HL-60 (cell line): ENCODE measurements around the gene LEUTX.

ENCODE experiments used
- DNase-seq, 2 experiments: peaks; one replicate each; pipeline ENCODE4 v3.0.0-alpha.2; 2010 to 2020; ENCODE audit warnings: low read depth in 1 of 2, low spot score in 1 of 2
- H3K27ac ChIP-seq: fragments of 250-450 bp; sonication (Bioruptor Pico); replicated peaks from 2 replicates; pipeline ENCODE4 v1.5.1; 2020; ENCODE audit warnings: mild to moderate bottlenecking, moderate library complexity
- H3K27me3 ChIP-seq: fragments of 250-450 bp; sonication (Bioruptor Pico); 2 replicates; pipeline ENCODE4 v1.5.1; 2021; ENCODE audit warnings: mild to moderate bottlenecking, moderate library complexity; ENCODE audit not compliant: insufficient read depth, poor library complexity, severe bottlenecking
- H3K4me3 ChIP-seq: replicated peaks from 2 replicates; pipeline ENCODE4 v1.5.1; 2011; ENCODE audit warnings: mild to moderate bottlenecking, control low read depth, low read length; ENCODE audit not compliant: insufficient read depth
- GABPA ChIP-seq: IDR thresholded peaks from 2 replicates; pipeline ENCODE4 v1.6.1; 2012; ENCODE audit warnings: low read depth
- POLR2AphosphoS5 ChIP-seq: IDR thresholded peaks from 2 replicates; pipeline ENCODE4 v1.6.1; 2012; ENCODE audit warnings: low read depth
- REST ChIP-seq: IDR thresholded peaks from 2 replicates; pipeline ENCODE4 v1.6.1; 2012; ENCODE audit warnings: low read depth; ENCODE audit not compliant: insufficient replicate concordance
- SPI1 ChIP-seq: IDR thresholded peaks from 2 replicates; pipeline ENCODE4 v1.6.1; 2012; ENCODE audit warnings: low read depth, mild to moderate bottlenecking, borderline replicate concordance
- TF ChIP-seq, protein P1 (sequence below): IDR thresholded peaks from one replicate; pipeline ENCODE4 v1.5.1; 2011; ENCODE audit warnings: low read length, control low read depth, inconsistent platforms; ENCODE audit not compliant: insufficient read depth

Gene LEUTX

GRCh38 chr19:39745643-39746042 lies 33.0 kb upstream of the LEUTX start:
- TF ChIP-seq POLR2AphosphoS5 (no peak), REST (no peak), SPI1 (peak; percentile 74; the same call in 1 of the 2 replicates), GABPA (no peak)
- TF ChIP-seq, protein P1, sequence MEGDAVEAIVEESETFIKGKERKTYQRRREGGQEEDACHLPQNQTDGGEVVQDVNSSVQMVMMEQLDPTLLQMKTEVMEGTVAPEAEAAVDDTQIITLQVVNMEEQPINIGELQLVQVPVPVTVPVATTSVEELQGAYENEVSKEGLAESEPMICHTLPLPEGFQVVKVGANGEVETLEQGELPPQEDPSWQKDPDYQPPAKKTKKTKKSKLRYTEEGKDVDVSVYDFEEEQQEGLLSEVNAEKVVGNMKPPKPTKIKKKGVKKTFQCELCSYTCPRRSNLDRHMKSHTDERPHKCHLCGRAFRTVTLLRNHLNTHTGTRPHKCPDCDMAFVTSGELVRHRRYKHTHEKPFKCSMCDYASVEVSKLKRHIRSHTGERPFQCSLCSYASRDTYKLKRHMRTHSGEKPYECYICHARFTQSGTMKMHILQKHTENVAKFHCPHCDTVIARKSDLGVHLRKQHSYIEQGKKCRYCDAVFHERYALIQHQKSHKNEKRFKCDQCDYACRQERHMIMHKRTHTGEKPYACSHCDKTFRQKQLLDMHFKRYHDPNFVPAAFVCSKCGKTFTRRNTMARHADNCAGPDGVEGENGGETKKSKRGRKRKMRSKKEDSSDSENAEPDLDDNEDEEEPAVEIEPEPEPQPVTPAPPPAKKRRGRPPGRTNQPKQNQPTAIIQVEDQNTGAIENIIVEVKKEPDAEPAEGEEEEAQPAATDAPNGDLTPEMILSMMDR, result no peak
- Histone ChIP-seq H3K27me3 (peaks cover 3% of the 10 kb centered on the region), H3K27ac (no peak overlapping the region), H3K4me3 (no peak overlapping the region)
- peak in 1 of 2 experiments; percentile 22 for DNase-seq

DNA sequence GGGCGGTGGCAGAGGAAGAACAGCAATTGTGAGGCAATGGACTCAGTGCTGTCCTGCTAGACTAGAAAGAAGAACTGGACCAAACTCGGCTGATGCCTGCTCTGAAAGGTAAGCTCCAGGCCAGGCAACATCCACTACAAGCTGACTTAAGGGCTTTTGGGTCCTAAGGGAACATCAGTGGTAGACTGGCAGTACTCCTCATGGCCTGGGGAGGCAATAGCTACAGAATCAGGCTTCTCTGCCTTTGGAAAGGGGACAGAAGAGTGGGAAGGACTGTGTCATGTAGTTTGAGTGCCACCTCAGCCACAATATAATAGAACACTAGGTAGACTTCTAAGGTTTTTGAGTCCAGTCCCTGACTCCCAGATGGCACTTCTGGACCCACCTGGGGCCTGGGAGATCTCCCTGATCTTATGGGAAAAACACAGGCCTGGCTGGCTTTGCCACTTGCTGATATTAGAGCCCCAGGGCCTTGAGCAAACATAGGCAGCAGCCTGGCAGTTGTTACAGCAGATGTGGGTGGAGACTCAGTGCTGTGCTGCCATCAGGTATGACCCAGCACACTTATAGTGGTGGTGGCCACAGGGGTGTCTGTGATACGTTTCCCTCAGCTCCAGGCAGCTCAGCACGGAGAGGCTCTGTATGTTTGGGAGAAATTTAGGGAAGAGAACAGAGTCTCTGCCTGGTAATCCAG lies 31.7 kb upstream of the LEUTX start:
- DNase-seq, result no peak
- Histone ChIP-seq H3K27ac (no peak overlapping the region), H3K27me3 (peaks cover 3% of the 10 kb centered on the region), H3K4me3 (no peak overlapping the region)
- no peak for TF ChIP-seq REST
- TF ChIP-seq, protein P1, result no peak
- no peak for TF ChIP-seq SPI1
- TF ChIP-seq POLR2AphosphoS5, result no peak
- TF ChIP-seq GABPA, result no peak

DNA sequence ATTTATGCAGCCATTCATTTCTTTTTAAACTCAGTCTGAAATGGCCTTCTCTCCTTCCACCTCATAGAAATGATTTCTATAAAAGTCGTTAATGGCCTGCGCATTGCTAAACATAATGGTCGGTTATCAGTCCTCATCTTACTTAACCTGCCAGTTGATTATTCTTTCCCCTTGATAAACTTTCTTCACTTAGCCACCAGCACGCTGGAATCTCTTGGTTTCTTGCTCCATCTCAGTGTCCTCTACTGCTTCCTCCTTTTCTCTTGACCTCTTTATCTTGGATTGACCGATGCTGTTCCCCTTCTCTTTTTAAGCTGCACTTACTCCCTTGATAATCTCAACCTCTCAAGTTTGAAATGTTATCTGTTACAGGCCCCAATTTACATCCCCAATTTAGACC lies 28.7 kb upstream of the LEUTX start:
- TF ChIP-seq REST (no peak), SPI1 (no peak), POLR2AphosphoS5 (no peak), GABPA (no peak)
- TF ChIP-seq, protein P1, result no peak
- Histone ChIP-seq H3K4me3 (no peak overlapping the region), H3K27ac (no peak overlapping the region), H3K27me3 (peaks cover 3% of the 10 kb centered on the region)
- no peak for DNase-seq
